HCT116 (cell line): ENCODE data around the gene ROCK1.

ENCODE experiments used
- CEBPB ChIP-seq: IDR thresholded peaks from 2 replicates; pipeline ENCODE4 v1.6.1; 2012; ENCODE audit warnings: low read depth
- CTCF ChIP-seq, 3 experiments: fragments of 200-600 bp in 1 of 3; sonication (generic) in 1 of 3; IDR thresholded peaks in 2 of 3; conservative IDR thresholded peaks in 1 of 3; 2 replicates each; pipeline ENCODE4 v1.5.1; 2012 to 2017; ENCODE audit warnings: low read depth in 2 of 3, low read length in 2 of 3, antibody characterized with exemption in 1 of 3, borderline replicate concordance in 1 of 3, control low read depth in 1 of 3, mild to moderate bottlenecking in 1 of 3, mixed read lengths in 1 of 3, mixed run types in 1 of 3, moderate library complexity in 1 of 3; ENCODE audit not compliant: insufficient read depth in 1 of 3
- EZH2 ChIP-seq: fragments of 200-600 bp; sonication (generic); IDR thresholded peaks from 2 replicates; pipeline ENCODE4 v1.6.1; 2017; ENCODE audit warnings: antibody characterized with exemption, mixed run types
- EZH2phosphoT487 ChIP-seq: fragments of 200-600 bp; IDR thresholded peaks from 2 replicates; pipeline ENCODE4 v1.6.1; 2018; ENCODE audit warnings: antibody characterized with exemption, borderline replicate concordance
- MAX ChIP-seq: IDR thresholded peaks from 2 replicates; pipeline ENCODE4 v1.6.1; 2012
- POLR2A ChIP-seq: IDR thresholded peaks from 2 replicates; pipeline ENCODE4 v1.7.0; 2011; ENCODE audit warnings: borderline replicate concordance; ENCODE audit not compliant: insufficient read depth, insufficient read length; ENCODE audit errors: extremely low read depth
- RAD21 ChIP-seq: IDR thresholded peaks from 2 replicates; pipeline ENCODE4 v1.6.1; 2012; ENCODE audit warnings: low read depth, mild to moderate bottlenecking

DNA sequence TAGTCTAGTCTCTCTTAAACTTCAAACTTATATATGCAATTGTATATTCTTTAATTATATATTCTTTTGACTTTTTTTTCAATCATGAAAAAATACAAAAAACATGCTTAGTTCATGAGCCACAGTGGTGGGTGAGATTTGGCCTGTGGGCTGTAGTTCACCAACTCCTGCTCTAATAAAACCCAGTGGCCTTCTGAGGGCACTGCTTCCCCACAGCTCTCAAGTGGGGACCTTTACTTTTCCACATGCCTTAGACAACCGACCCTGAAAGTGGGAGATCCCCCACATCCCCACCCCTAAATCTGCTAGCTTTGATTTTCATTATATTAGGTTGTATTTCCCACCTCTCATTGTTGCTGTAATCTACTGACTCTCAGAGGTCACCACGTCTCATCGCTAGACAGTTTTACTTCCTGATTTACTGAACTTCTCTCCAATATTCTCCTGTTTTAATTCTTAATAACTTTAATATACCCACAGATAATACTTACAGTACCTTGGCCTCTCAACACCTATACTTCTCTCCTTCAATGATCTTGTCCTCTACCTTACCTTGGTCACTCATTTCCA lies 57.3 kb downstream of the ROCK1 start:
- no peak for TF ChIP-seq MAX
- no peak for TF ChIP-seq EZH2
- TF ChIP-seq EZH2phosphoT487 = no peak
- TF ChIP-seq CTCF (IDR thresholded peaks at IDR 0.05 in 2 of 3, conservative IDR thresholded peaks at IDR 0.05 in 1 of 3; ENCODE audit: borderline replicate concordance in 1 of 3, insufficient read depth in 1 of 3, low read depth in 2 of 3, low read length in 2 of 3) = no peak
- no peak for TF ChIP-seq RAD21
- TF ChIP-seq CEBPB = no peak
- TF ChIP-seq POLR2A = no peak
